Heart left ventricle (tissue), 13 donors: ENCODE measurements around the gene DPYSL4.

Source experiments
- CTCF ChIP-seq, 12 donors: fragments of 200-600 bp; sonication (generic) in 4 of 12; IDR thresholded peaks; one replicate each; pipeline versions ENCODE4 v1.5.0 to v1.8.0; 2018 to 2022; ENCODE audit warnings: antibody characterized with exemption in 12 of 12, mild to moderate bottlenecking in 5 of 12
- POLR2A ChIP-seq, 2 donors: fragments of 450-650 bp; IDR thresholded peaks; one replicate each; pipeline ENCODE4 v1.6.1; 2017; ENCODE audit warnings: antibody characterized with exemption in 2 of 2, mild to moderate bottlenecking in 2 of 2, moderate library complexity in 2 of 2
- donor health status: ischemic (EF 13 %, LVEDD 7.1; RV severe dilation, severe dysfunction).
- donor health status: DM: no; HTN: yes; CAD: no.
- donor health status: DM: no; HTN: no; CAD: no.
- donor health status: ischemic (EF 25% LVEDD 6.9; RV normal size, moderate dysfunction).
- donor health status: ischemic (EF 25% LVEDD 5.7; RV mildly dilated, moderate dysfunction).
- donor health status: ischemic (EF 35%, LVEDD 5.7; RV mildly dilated, moderate dysfunction).
- donor health status: nonischemic (EF 11% LVEDD 7.7; RV severe dilation, severe dysfunction).
- donor health status: DM: yes; HTN: yes; CAD: no.
- donor health status: PGD.
- donor health status: ischemic (EF 29% LVEDD 5.4; RV normal size, mild dysfunction).
- donor health status: nonischemic (EF 23%, LVEDD 6.1; RV moderate dilation, normal function).

GRCh38 chr10:132141526-132142395 lies 45.0 kb upstream of the DPYSL4 start:
- TF ChIP-seq CTCF (IDR thresholded peaks at IDR 0.05) (no peak), POLR2A (IDR thresholded peaks at IDR 0.05) (no peak)
